HG03175 (cell line): ENCODE measurements around the gene RO60.
A peak's percentile ranks its signal among the peaks of the same experiment; 100 is the strongest.

Source experiments
- ATAC-seq: cut with Tn5 transposase; IDR thresholded peaks from one replicate; pipeline ENCODE4 v1.9.1; 2021; ENCODE audit warnings: mild to moderate bottlenecking, moderate library complexity; ENCODE audit not compliant: unreplicated experiment

Gene RO60

GRCh38 chr1:193060406-193060805 lies 994 bp downstream of the RO60 start:
- no peak for ATAC-seq

GRCh38 chr1:193060938-193061337 lies 1.5 kb downstream of the RO60 start:
- ATAC-seq = no peak

GRCh38 chr1:193062698-193063463 lies 3.5 kb downstream of the RO60 start:
- ATAC-seq = no peak

GRCh38 chr1:193065954-193066353 lies 6.5 kb downstream of the RO60 start:
- ATAC-seq = no peak

- no peak for ATAC-seq
Measured at GRCh38 chr1:193066606-193067005, 7.2 kb downstream of the RO60 start.

GRCh38 chr1:193068013-193068412 lies 8.6 kb downstream of the RO60 start:
- no peak for ATAC-seq

- peak; percentile 34 for ATAC-seq
Measured at GRCh38 chr1:193069748-193070385, 10.5 kb downstream of the RO60 start.

- ATAC-seq = peak; percentile 53
Measured at GRCh38 chr1:193070386-193070753, 11.0 kb downstream of the RO60 start.

GRCh38 chr1:193070942-193071341 lies 11.5 kb downstream of the RO60 start:
- ATAC-seq = peak; percentile 70

- no peak for ATAC-seq
Measured at GRCh38 chr1:193077991-193078390, 18.6 kb downstream of the RO60 start.

- ATAC-seq = no peak
Measured at GRCh38 chr1:193079187-193079586, 19.8 kb downstream of the RO60 start.

- peak; percentile 92 for ATAC-seq
Measured at GRCh38 chr1:193083365-193084088, 24.1 kb downstream of the RO60 start.

- ATAC-seq = no peak
Measured at GRCh38 chr1:193085263-193085662, 25.9 kb downstream of the RO60 start.

- ATAC-seq = no peak
Measured at GRCh38 chr1:193086342-193086741, 26.9 kb downstream of the RO60 start.

- no peak for ATAC-seq
Measured at GRCh38 chr1:193087893-193088292, 28.5 kb downstream of the RO60 start.

- no peak for ATAC-seq
Measured at GRCh38 chr1:193090865-193091264, 31.5 kb downstream of the RO60 start.

- ATAC-seq = no peak
Measured at GRCh38 chr1:193094112-193094511, 34.7 kb downstream of the RO60 start.

- no peak for ATAC-seq
Measured at GRCh38 chr1:193102662-193103061, 43.2 kb downstream of the RO60 start.

- ATAC-seq = no peak
Measured at GRCh38 chr1:193103759-193104501, 44.5 kb downstream of the RO60 start.

- peak; percentile 41 for ATAC-seq
Measured at GRCh38 chr1:193104502-193104906, 45.1 kb downstream of the RO60 start.
